ELF-1 (cell line): ENCODE data around the gene ACY1.

Experiments used
- DNase-seq: peaks from one replicate; pipeline ENCODE4 v3.0.0-alpha.2; 2016; ENCODE audit warnings: low read depth, low spot score

Gene ACY1

DNA sequence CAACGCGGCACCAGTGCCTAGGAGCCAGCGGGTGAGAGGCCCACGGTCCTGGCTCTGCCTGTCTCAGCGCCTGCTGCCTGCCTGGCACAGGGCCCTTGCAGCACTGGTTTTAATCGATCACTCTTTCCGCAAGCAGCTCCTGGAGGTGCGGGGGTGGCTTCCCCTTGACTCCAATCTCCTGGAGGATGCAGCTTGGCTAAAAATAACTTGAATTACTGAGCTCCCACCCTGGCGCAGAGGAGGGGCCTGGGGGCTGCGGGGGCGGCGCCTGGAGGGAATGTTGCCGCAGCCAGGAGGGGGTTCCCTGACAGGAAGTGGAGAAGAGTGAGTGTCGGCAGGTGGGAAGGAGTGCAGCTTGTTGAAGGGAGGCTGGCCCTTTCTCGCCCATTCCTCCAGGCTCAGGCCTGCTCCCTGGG, 22.2 kb downstream of the ACY1 start:
- DNase-seq: peak; percentile 50

DNA sequence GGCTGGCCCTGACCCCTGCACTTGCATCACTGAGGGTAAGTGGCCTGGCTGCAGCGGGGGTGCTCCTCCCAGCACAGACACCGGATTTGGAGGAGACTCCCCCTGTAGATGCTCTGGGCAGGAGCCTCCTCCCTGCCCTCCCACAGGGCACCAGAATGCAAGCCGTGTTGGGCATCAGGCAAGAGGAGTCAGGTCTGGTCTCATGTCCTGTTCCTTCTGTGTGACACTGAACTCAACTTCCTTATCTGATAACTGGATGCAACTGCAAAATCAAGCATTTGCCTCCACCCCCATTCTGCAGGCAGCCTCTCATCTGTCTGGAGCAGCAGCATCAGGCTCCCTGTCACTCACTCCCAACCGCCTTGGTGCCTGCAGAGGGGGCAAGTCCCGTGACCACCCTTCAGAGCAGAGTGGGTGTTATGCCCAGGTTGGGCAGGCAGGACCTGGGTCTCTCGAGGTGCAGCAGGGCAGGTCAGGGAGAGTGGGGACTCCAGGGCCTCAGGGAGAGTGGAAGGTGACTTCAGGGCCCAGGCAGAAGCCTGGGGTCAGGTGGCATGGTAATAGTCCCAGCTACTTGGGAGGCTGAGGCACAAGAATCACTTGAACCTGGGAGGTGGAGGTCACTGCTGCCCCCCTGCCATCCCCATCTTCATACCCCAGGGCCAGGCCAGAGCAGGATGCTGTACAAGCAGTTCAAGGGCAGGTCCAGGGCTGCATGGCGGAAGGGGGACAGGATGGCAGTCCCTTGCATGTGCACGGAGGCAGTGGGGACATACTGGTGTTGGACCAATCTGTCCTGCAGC, 22.9 kb downstream of the ACY1 start:
- no peak for DNase-seq

DNA sequence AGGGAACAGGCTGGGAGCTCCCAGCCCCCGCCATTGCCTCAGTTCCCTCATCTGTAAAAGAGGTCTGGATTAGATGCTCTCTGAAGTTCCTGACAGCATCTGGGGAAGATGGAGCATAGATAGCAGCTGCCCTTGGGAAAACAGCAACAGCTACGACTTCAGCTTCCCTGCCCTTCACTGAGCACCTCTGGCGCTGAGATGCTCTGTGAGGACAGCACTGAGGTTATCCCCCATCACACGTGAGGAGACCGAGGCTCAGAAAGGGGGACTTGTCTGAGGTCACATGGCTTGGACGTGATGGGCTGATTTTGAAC, 23.4 kb downstream of the ACY1 start:
- DNase-seq: no peak

DNA sequence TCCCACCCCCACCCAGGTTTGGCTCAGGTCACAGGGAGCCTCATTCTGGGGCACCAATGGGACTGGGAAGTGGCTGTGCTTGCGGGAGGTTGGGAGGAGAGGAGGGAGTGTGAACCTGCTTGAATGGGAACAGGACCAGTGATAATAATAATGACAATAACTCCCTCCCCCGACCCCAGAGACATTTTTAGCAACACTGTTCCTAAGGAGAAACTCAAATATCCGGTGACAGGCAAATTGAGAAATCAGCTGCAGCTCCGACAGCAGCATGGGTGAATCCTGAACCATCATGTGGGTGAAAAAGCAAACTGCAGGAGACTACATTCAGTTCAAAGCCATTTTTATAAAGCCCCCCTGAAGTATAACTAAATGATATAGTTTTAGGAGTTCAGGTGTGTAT, 24.0 kb downstream of the ACY1 start:
- DNase-seq: no peak

DNA sequence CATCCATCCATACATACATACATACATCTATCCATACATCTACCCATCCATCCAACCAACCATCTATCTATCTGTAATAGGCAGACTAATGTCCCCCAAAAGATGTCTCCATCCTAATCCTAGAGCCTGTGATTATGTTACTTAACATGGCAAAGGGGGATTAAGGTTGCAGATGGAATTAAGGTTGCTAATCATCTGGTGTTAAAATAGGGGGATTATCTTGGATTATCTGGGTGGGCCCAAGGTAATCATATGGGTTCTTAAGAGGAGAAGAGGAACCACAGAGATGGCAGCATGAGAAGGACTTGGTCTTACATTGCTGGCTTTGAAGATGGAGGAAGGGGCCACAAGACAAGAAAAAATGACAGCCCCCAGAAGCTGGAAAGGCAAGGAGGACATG, 27.1 kb downstream of the ACY1 start:
- DNase-seq: no peak

DNA sequence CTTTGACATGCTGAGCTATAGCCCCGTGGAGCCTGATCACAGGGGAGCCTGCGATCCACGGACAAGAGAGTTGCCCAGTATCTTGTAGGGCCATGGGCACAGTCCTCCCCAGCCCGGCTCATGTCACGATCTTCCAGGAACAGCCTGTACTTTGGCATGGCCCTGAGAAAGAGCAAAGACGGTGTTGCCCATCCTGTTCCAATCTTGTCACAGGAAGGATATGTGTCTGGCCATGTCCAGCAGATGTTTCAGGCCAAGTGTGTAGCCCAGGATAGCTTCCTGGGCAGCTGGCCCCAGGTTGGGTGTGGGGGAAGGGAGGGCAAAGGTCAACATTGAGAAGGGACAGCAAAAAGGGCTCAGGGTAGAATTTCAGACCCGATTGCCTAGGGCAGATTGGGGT, 29.4 kb downstream of the ACY1 start:
- DNase-seq: no peak

DNA sequence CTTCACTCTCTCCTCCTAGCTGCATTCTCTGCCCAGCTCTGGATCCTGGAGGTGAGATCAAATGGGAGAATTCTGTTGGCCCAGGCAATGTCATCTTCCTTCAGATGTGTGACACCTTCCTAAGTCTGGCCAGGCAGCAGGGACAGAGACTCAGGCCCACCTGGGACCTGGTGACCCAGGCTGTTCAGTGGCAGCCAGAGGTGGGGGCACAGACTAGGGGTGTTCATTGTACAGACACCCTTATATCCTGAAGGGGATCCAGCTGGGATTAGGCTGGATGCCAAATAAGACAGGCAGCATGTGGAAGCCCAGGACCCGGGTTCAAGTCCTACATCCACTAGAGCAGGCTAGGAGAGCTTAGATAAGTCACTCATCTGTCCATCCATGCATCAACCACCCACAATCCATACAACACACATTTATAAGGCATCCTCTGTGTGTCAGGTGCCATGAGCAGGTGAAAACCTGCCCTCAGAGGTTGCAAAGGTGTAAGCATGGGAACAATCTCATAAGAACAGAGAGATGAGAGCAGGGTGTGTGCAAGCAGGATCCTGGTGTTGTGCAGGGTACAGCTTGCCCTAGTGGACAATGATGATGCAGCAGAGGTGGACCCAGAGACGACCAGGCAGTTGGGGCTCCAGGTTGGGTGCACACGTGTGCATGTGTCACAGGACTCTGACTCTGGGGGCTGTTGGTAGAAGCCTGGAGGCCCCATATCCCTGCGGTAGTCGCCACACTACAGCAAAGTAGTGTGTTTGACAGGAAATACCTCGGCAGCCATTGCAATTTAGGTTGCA, 30.7 kb downstream of the ACY1 start:
- no peak for DNase-seq

DNA sequence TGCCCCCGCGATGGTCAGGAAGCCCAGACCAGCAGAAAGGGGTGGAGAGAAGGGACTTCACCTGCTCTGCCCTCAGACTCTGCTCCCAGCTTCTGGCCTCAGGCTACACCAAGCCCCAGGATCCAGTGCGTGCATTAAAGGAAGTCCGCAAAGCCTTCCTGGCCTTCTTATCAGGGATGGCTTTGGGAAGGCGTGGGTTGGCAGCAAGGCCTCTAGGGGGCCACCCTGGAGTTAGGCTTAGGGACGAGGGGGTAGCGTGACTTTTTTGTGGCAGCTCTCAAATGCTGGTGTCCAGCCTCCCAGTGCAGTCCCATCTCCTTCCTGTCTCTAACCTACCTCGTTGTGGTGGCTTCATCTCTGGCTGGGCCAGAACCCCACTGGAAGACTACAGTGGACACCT, 31.3 kb downstream of the ACY1 start:
- DNase-seq: peak; percentile 64

DNA sequence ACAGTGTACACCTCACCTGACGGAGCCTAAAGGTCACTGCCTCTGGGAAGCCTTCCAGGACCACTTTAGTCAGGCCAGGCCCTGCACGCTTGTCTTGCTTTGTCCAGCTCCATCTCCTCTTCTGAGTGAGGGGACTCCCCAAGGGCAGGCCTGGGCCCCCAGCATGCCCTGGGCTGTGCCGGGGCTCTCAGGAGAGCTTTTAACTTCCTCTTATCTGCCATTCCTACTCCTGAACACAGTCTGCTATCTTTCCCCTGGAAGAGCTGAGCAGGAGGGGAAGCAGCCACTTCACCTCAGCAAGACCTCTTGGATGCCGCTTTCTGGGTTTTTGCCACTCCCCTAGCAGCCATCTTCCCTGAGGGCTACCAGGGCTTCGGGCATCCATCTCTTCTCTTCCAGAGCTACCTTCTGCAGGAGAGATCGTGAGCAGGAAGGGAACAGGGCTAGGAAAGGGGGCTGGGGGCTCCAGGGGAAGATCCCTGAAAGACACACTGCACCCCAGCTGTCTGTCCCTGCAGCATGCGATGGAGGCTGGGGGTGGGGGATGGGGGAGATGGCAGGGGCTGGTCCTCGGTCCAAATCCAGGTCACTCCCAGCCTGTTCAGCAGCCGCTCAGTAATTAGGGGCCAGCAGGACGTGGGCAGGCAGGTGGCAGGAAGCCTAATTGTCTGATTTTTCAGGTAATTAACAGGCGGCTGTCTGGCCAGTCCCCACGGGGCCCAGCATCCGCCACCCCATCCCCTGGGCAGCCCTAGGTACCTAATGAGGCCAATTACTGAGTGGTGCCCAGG, 32.3 kb downstream of the ACY1 start:
- no peak for DNase-seq

DNA sequence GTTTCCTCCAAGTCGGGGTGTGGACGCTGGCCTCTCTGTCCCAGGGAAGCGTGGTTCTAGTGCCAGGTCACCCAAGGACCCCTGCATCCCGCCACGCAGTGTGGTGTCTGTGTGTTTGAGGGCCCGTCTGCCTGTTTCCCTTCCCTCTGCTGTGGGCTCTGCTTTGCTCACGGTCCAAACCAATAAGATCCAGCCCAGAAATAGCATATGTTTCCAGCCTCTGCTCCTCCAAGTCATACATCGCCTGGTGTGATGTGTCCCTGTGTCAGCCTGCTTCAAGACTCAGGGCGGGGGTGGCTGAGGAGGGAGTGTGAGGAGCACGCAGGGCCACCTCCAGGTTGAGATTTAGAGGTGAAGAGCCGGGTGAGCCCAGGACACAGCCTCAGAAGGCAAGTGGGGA, 34.3 kb downstream of the ACY1 start:
- DNase-seq: no peak

DNA sequence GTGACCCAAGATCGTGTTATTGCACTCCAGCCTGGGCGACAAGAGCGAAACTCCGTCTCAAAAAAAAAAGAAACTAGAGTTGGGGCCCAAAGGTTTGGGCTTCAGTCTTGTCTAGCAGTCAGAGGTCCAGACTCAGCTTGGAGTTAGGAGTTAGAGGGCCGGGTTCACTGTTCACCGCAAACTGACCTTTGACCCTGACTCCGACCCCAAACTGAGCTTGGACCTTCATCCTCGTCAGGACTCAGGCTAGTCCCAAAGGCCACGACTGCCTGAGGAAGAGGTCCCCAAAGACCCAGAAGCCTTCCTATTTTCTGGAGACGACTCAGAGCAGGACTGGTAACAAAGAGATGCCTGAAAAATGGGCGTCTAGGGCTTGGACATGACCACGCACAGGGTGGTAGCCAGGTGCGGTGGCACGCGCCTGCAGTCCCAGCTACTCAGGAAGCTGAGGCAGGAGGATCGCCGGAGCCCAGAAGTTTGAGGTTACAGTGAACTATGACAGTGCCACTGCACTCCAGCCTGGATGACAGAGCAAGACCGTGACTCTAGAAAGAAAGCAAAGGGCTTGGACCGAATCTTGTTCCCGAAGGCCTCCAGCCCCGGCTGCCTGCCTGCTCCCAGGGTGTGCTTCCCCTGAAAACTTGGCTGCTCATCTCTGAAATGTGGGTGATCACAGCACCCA, 35.1 kb downstream of the ACY1 start:
- no peak for DNase-seq

DNA sequence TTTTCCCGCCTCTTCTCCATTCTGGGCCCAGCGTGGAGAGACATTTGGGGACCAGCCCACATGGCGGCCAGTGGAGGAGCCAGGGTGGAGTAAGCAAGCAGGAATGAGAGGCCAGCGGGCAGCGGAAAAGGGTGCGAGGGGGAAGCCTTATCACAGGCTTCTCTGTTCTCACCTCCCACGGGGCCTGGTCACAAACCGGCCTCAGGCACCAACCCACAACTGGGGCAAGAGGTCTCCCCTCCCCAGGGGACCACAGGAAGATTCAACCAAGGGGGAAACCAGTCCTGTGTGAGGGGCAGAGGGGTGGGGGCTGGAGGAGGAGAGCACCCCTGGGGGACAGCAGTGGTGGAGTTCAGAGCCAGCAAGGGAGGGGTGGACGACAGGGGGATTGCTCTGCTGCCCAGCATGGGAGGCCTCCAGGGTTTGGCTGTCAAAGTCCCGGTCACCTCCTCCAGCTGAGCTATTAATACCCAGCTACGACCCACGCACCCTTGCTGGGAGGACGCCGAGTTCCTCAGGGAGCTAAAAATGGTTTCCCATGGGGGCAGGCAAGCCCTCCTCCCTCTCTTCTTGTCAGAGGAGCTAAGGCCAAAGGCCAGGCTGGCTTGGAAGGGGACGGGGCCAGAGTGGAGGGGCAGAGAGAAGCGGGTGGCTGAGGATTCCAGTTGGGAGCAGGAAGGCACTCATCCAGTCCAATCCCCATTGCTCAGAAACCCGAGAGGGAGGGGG, 36.2 kb downstream of the ACY1 start:
- DNase-seq: no peak

DNA sequence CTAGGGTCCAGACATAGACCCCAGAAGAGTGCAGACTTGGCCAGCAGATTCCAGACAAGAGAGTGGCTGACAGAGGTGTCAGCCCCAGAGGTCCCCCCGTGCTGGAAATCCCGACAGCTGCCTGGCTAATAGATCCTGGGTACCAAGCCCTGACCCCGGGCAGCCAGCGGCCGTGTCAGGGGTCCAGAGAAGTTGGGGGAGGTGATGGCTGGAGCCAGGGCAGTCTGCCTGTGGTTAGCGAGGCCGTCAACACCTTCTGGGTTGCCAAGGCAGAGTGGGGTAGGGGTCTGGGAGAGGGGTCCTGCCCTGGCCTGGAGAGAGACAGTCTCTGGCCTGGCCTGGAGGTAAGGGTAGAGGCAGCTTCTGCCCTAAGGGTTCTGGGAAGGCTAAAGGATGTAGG, 37.5 kb downstream of the ACY1 start:
- no peak for DNase-seq

DNA sequence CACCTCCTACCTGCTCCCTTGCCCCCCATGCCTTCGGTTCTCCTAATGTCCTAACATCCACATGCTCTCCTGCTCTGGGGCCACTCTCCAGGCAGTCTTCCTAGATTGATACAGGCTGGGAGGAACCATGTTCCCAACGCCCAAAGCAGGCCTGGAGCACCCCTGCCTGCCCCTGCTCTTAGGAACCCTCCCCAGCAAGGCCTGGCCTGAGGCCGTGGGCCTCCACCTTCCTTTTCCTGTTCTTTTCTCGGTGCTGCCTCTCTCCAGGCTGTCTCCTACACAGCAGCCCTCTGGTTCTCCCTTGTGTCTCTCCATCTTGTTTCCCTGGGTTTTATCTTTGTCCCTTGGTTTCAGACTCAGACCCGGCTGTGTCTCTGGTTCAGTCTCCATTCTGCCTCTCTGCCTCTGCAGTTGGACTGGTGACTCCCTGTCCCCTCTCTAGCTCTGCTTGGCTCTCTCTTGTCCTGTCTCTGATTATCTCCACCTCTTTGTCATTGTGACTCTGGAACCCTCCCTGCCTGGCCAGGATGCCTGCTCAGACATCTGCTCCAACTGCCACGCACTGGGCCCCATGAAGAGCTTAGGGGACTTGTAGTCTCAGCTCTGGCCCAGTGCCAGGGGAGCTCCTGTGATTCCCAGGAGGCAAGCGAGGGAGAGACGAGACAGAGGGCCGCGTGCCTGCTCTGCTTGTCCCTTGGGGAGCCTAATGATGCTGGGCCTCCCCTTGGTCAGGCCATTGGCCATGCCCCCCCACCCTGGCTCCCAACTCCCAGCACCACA, 38.3 kb downstream of the ACY1 start:
- no peak for DNase-seq

DNA sequence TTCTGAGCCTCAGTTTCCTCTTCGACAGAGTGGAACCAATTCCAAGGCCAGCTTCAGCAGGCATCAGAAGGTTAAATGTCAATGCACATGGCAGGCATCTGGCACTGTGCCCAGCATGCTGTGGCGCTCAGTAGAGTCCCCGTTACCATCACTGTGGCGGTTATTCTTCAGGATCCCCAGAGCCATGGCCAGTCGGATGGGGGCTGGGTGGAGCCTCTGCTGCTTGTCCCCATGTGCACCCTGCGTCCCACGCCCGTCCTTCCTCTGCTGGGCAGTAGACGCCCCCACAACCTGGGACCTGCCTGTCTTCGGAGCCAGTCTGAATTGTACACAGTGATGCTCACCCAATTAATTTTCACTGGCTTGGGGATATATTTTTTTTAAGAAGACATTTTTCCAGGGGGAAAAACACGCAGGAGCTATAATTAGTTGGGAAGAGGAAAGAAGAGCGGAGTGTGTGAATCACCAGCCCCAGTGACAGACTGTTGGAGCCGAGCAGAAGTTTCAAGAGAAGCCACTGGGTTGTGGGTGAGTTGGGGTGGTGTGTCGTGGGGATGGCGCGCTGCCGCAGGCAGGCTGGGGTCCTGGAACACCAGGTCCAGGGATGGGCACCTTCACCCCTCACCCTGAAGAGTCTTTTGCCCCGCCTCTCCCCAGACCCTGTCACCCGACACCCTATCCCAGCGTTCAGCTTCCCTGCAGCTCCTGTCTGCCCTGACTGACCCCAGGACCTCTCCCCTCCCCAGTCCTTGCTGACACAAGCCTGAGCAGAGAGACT, 39.2 kb downstream of the ACY1 start:
- no peak for DNase-seq

DNA sequence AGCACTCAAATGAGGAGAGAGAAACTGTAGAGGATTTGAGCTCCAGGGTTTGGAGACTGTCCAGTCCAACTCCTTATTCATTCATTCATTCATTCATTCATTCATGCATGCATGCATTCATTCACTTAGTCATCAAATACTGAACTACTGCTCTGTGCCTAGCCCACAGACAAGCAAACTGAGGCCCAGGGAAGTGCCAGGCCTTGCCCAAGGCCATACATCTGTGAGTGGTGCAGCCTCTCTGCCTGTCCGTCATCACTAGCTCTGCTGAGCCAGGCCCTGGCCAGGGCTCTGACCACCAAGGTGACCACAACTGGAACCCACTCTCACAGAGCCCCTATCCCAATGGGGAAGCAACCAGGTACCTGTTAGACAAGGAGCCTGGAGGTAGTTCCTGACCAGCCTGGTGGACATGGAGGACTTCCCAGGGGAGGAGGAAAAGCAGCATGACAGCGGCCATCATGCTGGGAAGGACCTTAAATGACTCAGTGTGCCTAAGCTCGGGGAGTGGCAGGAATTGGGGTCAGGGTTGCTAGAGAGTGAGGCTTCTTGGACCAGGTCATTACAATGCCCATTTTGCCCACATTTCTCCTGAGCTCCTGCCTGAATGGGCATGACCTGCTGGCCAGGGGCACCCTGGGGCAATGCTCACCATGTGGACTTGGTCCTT, 39.9 kb downstream of the ACY1 start:
- no peak for DNase-seq

DNA sequence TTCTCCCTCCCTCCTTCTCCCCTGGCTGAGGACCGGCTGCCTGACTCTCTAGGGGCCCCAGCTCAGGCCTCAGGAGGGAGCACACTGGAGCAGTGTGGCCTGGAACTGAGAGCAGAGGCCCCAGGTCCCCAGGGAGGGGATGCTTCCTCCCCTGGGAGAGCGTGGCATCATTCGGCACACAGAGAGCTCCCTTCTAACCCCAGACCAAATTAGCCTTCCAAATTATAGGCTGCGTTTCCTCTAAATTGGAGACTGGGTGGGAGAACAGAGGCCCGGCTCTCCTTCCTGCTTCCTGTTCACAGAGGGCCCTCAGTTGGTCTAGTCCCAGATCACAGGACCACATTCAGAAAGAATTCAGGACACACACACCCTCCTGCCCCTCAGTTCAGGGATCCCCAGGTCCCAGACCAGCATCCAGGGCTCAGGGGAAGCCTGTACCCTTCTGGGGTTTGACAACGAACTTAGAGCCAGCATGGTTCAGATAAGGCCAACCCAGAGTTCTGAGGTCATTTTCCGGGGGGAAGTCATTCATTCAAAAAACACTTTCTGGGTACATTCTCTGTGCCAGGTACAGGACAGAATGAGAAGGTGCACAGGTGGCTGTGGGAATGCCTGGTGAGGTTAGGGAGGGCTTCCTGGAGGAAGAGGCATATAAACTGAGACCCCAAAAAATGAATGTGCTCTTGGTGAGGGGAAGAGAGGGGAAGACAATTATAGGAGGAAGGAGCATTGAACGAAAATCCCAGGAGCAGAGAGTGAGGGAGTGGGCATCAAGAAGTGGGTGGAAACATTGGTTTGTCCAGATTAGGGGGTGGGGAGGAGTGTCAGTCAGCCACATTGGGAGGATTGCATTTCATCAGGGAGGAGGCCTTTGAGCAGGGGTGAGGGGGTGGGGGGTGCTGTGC, 40.8 kb downstream of the ACY1 start:
- no peak for DNase-seq
